ENCODE results near the gene ELF1. TPM values are rescaled to one million over a fixed set of nuclear protein-coding genes. Genes with fewer than 3 reads are reported as not detected.
"Not testable (repeated sequence)": the region's sequence is repeated elsewhere in the genome, so short reads cannot be mapped to it uniquely, and the experiment has no call there.

ELF1 gene
- total RNA-seq, 1 experiment from 2014 or later: 18.7 TPM

DNA sequence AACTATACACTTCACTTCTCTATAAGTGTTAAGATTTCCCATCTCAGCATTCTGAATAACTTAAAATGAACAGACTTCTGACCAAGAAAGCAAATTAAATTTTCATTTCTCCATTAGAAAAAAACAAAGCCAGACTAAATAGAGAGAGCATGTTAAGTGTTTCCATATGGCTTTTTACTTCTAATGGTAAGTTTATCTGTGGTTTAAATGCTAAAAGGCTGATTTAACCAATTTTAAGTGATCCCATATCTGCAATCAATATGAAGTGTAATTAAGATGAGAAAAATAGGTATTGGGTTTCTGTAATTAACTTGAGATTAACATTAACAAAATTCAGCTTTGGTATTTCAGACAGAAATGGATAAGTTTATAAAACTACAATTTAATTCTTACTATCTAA lies 107.8 kb downstream of the ELF1 start:
- Mint-ChIP-seq H3K27ac (no peak overlapping the region), H3K4me3 (no peak overlapping the region), H3K9me3 (no peaks in the 10 kb centered on the region), H3K36me3 (no peaks in the 10 kb centered on the region), H3K27me3 (ENCODE audit: low read depth) (no peaks in the 10 kb centered on the region), H3K4me1 (no peaks in the 10 kb centered on the region)
- CTCF ChIA-PET: no interaction called here
- TF ChIP-seq, protein P1, sequence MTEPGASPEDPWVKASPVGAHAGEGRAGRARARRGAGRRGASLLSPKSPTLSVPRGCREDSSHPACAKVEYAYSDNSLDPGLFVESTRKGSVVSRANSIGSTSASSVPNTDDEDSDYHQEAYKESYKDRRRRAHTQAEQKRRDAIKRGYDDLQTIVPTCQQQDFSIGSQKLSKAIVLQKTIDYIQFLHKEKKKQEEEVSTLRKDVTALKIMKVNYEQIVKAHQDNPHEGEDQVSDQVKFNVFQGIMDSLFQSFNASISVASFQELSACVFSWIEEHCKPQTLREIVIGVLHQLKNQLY (CRISPR knock-in tag; IDR thresholded peaks at IDR 0.05): no peak
- ATAC-seq: no peak
- no peak for DNase-seq (ENCODE audit: low spot score)
- POLR2A ChIA-PET: no interaction called here

DNA sequence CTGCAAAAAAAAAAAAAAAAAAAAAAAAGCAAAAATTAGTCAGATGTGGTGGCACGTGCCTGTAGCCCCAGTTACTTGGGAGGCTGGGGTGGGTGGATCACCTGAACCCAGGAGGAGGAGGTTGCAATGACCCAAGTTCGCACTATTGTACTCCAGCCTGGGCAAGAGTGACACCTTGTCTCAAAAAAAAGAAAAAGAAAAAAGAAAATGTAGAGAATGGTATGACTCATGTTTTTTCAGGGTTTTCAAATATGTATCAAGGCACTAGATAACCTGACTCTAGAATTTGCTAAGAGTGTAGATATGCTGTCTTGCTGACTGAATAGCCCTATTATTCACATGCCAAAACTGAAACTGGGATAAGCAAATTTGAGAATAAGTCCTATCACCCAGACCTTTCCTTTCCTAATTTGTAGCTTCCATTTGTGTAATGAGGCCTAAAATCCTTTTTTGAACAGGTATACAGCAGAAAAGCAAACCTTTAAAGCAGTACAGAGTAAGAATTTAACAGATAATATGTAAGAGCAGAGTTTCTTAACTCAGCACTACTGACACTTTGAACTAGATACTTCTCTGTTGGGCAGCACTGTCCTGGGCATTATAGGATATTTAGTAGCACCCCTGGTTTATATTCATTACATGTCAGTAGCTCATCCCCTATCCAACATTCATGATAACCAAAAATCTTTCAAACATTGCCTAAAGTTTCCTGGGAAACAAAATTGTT lies 108.6 kb downstream of the ELF1 start:
- Mint-ChIP-seq H3K4me3 (no peak overlapping the region), H3K36me3 (no peaks in the 10 kb centered on the region), H3K27ac (no peak overlapping the region), H3K27me3 (ENCODE audit: low read depth) (no peaks in the 10 kb centered on the region), H3K4me1 (no peaks in the 10 kb centered on the region), H3K9me3 (no peaks in the 10 kb centered on the region)
- ChIA-PET POLR2A (no interaction called here), CTCF (interaction anchor here (0.6 kb wide), 1 partner anchor 243 kb away, joined by 4 read pairs; no protein-coding TSS in a partner anchor)
- TF ChIP-seq CBFB (CRISPR knock-in tag; IDR thresholded peaks at IDR 0.05; ENCODE audit: low read depth) (no peak), JAZF1 (CRISPR knock-in tag; IDR thresholded peaks at IDR 0.05) (no peak), NFE2L1 (CRISPR knock-in tag; IDR thresholded peaks at IDR 0.05) (no peak), ZBTB21 (CRISPR knock-in tag; IDR thresholded peaks at IDR 0.05; ENCODE audit: borderline replicate concordance) (no peak)
- TF ChIP-seq, protein P2, sequence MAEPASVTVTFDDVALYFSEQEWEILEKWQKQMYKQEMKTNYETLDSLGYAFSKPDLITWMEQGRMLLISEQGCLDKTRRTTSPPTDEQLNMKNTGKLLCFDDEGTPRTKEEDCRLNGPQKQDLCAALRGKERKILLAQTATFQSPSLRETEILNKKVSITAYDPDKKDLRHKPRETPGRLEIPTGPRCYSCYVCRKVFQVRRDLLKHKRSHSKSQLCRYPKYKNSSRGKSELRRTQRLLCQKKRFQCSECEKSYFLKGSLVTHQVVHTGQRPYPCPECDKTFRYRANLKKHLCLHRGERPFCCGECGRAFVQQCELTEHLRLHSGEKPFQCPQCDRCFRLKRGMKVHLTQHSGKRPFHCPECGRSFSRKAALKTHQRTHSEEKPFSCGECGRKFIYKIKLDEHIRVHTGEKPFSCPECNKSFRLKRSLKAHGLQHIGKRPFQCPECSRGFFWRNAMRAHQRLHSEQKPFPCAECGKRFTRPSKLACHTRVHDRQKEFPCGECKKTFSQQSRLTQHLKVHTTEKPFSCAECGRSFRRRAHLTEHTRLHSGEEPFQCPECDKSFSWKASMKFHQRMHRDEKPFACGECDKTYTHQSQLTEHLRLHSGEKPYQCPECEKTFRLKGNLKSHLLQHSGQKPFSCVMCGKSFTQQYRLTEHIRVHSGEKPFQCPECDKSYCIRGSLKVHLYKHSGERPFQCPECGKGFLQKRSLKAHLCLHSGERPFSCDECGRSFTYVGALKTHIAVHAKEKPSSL (CRISPR knock-in tag; conservative IDR thresholded peaks at IDR 0.05): no peak
- TF ChIP-seq, protein P3, sequence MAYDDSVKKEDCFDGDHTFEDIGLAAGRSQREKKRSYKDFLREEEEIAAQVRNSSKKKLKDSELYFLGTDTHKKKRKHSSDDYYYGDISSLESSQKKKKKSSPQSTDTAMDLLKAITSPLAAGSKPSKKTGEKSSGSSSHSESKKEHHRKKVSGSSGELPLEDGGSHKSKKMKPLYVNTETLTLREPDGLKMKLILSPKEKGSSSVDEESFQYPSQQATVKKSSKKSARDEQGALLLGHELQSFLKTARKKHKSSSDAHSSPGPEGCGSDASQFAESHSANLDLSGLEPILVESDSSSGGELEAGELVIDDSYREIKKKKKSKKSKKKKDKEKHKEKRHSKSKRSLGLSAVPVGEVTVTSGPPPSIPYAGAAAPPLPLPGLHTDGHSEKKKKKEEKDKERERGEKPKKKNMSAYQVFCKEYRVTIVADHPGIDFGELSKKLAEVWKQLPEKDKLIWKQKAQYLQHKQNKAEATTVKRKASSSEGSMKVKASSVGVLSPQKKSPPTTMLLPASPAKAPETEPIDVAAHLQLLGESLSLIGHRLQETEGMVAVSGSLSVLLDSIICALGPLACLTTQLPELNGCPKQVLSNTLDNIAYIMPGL (CRISPR knock-in tag; IDR thresholded peaks at IDR 0.05): no peak
- DNase-seq (ENCODE audit: low spot score): no peak
- ATAC-seq: no peak

DNA sequence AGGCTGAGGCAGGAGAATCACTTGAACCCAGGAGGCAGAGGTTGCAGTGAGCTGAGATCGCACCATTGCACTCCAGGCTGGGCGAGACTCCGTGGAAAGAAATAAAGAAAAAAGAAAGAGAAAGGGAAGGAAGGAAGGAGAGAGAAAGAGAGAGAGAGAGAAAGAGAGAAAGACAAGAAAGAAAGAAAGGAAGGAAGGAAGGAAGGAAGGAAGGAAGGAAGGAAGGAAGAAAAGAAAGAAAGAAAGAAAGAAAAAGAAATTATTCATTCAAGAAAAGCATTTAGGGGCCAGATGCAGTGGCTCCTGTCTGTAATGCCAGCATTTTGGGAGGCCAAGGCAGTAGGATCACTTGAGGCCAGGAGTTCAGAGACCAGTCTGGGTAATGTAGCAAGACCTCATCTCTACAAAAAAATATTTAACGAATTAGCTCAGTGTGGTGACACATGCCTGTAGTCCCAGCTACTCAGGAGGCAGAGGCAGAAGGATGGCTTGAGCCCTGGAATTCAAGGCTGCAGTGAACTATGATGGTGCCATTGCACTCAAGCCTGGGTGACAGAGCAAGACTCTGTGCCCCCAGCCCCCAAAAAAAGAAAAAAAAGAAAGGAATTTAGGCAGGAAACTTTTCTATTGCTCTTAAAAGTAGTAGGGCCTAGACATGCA lies 109.4 kb downstream of the ELF1 start:
- H3K4me1 Mint-ChIP-seq; POLR2A ChIA-PET; H3K27ac Mint-ChIP-seq; ATAC-seq; H3K4me3 Mint-ChIP-seq; H3K9me3 Mint-ChIP-seq; H3K27me3 Mint-ChIP-seq (ENCODE audit: low read depth); DNase-seq (ENCODE audit: low spot score); H3K36me3 Mint-ChIP-seq; CTCF ChIA-PET: not testable (repeated sequence)

DNA sequence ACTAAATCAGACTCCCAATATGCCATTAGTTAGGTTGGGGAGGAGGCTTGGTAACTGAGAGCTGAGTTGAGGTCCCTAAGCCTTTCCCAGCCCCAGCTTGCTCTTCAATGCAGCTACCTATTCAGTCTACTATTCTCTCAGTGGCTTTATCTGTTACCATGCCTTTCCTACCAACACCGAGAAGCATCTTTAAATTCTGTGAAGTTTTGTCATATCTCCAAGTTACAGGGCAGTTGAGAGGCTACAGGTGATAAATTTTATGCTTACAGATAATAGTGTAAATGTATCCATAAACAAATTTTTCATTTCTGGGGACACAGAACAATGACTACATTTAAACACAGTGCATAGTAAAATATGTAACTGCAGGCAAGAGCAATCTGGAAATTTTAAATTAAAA lies 110.6 kb downstream of the ELF1 start:
- no peak for ATAC-seq
- H3K9me3 Mint-ChIP-seq: no peaks in the 10 kb centered on the region
- no peak overlapping the region for H3K4me3 Mint-ChIP-seq
- CTCF ChIA-PET: no interaction called here
- no peak overlapping the region for H3K27ac Mint-ChIP-seq
- POLR2A ChIA-PET: no interaction called here
- no peaks in the 10 kb centered on the region for H3K36me3 Mint-ChIP-seq
- no peak for DNase-seq (ENCODE audit: low spot score)
- TF ChIP-seq GRHL2 (CRISPR knock-in tag; IDR thresholded peaks at IDR 0.05; ENCODE audit: insufficient replicate concordance, severe bottlenecking) (no peak), HMGA2 (CRISPR knock-in tag; IDR thresholded peaks at IDR 0.05) (no peak), PRRX2 (CRISPR knock-in tag; IDR thresholded peaks at IDR 0.05) (no peak), ELF4 (CRISPR knock-in tag; IDR thresholded peaks at IDR 0.05; ENCODE audit: low read depth) (no peak)
- TF ChIP-seq, protein P4, sequence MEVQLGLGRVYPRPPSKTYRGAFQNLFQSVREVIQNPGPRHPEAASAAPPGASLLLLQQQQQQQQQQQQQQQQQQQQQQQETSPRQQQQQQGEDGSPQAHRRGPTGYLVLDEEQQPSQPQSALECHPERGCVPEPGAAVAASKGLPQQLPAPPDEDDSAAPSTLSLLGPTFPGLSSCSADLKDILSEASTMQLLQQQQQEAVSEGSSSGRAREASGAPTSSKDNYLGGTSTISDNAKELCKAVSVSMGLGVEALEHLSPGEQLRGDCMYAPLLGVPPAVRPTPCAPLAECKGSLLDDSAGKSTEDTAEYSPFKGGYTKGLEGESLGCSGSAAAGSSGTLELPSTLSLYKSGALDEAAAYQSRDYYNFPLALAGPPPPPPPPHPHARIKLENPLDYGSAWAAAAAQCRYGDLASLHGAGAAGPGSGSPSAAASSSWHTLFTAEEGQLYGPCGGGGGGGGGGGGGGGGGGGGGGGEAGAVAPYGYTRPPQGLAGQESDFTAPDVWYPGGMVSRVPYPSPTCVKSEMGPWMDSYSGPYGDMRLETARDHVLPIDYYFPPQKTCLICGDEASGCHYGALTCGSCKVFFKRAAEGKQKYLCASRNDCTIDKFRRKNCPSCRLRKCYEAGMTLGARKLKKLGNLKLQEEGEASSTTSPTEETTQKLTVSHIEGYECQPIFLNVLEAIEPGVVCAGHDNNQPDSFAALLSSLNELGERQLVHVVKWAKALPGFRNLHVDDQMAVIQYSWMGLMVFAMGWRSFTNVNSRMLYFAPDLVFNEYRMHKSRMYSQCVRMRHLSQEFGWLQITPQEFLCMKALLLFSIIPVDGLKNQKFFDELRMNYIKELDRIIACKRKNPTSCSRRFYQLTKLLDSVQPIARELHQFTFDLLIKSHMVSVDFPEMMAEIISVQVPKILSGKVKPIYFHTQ (CRISPR knock-in tag; IDR thresholded peaks at IDR 0.05): no peak
- H3K4me1 Mint-ChIP-seq: no peaks in the 10 kb centered on the region
- H3K27me3 Mint-ChIP-seq (ENCODE audit: low read depth): no peaks in the 10 kb centered on the region

DNA sequence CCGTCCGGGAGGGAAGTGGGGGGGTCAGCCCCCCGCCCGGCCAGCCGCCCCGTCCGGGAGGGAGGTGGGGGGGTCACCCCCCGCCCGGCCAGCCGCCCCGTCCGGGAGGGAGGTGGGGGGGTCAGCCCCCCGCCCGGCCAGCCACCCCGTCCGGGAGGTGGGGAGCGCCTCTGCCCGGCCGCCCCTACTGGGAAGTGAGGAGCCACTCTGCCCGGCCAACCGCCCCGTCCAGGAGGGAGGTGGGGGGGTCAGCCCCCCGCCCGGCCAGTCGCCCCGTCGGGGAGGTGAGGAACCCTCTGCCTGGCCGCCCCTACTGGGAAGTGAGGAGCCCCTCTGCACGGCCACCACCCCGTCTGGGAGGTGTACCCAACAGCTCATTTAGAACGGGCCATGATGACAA lies 118.1 kb downstream of the ELF1 start:
- ATAC-seq; H3K4me1 Mint-ChIP-seq; H3K36me3 Mint-ChIP-seq; DNase-seq (ENCODE audit: low spot score); H3K27ac Mint-ChIP-seq; H3K4me3 Mint-ChIP-seq; H3K9me3 Mint-ChIP-seq; POLR2A ChIA-PET; H3K27me3 Mint-ChIP-seq (ENCODE audit: low read depth); CTCF ChIA-PET: not testable (repeated sequence)

DNA sequence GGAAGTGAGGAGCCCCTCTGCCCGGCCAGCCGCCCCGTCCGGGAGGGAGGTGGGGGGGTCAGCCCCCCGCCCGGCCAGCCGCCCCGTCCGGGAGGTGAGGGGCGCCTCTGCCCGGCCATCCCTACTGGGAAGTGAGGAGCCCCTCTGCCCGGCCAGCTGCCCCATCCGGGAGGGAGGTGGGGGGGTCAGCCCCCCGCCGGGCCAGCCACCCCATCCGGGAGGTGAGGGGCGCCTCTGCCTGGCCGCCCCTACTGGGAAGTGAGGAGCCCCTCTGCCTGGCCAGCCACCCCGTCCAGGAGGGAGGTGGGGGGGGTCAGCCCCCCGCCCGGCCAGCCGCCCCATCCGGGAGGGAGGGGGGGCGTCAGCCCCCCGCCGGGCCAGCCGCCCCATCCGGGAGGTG lies 118.5 kb downstream of the ELF1 start:
- H3K27me3 Mint-ChIP-seq (ENCODE audit: low read depth); H3K27ac Mint-ChIP-seq; H3K4me1 Mint-ChIP-seq; DNase-seq (ENCODE audit: low spot score); ATAC-seq; POLR2A ChIA-PET; H3K9me3 Mint-ChIP-seq; CTCF ChIA-PET; H3K4me3 Mint-ChIP-seq; H3K36me3 Mint-ChIP-seq: not testable (repeated sequence)

Measured in WTC11 (cell line).